Fibroblast of pulmonary artery (primary cell): ENCODE results near the gene EOLA2.
"Not testable (repeated sequence)": the region's sequence is repeated elsewhere in the genome, so short reads cannot be mapped to it uniquely, and the experiment has no call there.

Experiments
- DNase-seq: peaks from one replicate; pipeline ENCODE4 v3.0.0-alpha.2; 2010; ENCODE audit warnings: low read depth
- H3K4me3 ChIP-seq: replicated peaks from 2 replicates; pipeline ENCODE4 v1.5.1; 2011; ENCODE audit warnings: low read depth, mild to moderate bottlenecking, control low read depth, low read length, moderate library complexity
- TF ChIP-seq, protein P1 (sequence below): IDR thresholded peaks from 2 replicates; pipeline ENCODE4 v1.5.1; 2011; ENCODE audit warnings: mild to moderate bottlenecking, control low read depth, low read length, inconsistent platforms; ENCODE audit errors: missing control alignments

EOLA2 gene

DNA sequence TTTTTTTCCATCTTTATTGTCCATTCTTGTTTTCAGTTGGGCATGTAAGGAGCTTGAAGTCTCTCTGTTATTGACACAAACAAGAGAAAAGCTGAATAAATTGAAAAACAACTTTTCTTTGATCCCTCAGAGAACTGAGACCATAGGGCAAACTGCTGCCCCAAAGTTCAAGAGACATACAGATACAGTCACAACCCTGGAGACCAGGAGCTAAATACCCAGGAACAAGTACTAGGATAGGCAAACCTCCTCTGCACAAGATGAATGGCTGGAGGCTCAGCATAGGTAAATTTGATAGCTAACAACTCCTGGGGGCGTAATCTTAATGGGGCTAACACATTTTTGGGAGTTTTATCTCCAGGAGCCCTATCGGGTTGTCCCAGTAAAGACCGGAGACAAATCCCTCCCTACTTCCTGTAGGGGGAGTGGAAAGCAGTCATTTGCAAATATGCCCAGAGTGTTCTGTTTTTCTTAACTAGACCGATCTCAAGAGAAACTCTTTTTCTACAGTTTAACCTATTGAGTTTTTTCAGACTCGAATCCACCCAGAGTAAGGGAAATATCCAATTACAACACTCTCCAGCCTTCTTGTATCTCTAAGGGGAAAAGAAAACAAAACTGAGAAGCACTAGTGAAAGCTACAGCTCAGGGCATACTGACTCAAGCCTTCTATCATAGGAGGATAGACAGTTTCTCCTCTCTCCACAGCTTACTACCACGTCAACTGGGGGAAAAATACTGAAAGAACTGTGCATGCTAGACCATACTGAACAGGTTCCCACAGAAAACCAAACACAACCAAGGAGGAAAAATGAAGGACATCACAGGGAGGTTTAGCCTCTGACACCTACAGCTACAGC is 34.2 kb downstream of the EOLA2 start:
- TF ChIP-seq, protein P1, sequence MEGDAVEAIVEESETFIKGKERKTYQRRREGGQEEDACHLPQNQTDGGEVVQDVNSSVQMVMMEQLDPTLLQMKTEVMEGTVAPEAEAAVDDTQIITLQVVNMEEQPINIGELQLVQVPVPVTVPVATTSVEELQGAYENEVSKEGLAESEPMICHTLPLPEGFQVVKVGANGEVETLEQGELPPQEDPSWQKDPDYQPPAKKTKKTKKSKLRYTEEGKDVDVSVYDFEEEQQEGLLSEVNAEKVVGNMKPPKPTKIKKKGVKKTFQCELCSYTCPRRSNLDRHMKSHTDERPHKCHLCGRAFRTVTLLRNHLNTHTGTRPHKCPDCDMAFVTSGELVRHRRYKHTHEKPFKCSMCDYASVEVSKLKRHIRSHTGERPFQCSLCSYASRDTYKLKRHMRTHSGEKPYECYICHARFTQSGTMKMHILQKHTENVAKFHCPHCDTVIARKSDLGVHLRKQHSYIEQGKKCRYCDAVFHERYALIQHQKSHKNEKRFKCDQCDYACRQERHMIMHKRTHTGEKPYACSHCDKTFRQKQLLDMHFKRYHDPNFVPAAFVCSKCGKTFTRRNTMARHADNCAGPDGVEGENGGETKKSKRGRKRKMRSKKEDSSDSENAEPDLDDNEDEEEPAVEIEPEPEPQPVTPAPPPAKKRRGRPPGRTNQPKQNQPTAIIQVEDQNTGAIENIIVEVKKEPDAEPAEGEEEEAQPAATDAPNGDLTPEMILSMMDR, result peak; percentile 31
- H3K4me3 ChIP-seq, result peak overlapping the region; percentile 38
- peak; percentile 11 for DNase-seq

- TF ChIP-seq, protein P1, result no peak
- DNase-seq, result no peak
- H3K4me3 ChIP-seq, result no peak overlapping the region
These were observed 39.7 kb downstream of the EOLA2 start for GRCh38 chrX:149898554-149898953.

- DNase-seq, H3K4me3 ChIP-seq: not testable (repeated sequence)
These were observed 47.5 kb downstream of the EOLA2 start for GRCh38 chrX:149890828-149891227.
